Astrocyte (in vitro differentiated cells and primary cell): ENCODE measurements around the gene TSNAXIP1. TPM values are rescaled to one million over a fixed set of nuclear protein-coding genes. Genes with fewer than 3 reads are reported as not detected.

Experiments
- DNase-seq: peaks from one replicate; pipeline ENCODE4 v3.0.0-alpha.2; 2010; ENCODE audit warnings: low read depth
- FAIRE-seq: peaks from 2 replicates; lab custom pipeline; 2011; peaks lifted over from hg19 to GRCh38; lab: Jason Lieb, UNC
- H2AFZ ChIP-seq: 2 replicates; pipeline ENCODE4 v1.6.0; 2012; ENCODE audit warnings: low read depth, low read length, inconsistent platforms
- H3K27ac ChIP-seq: 2 replicates; pipeline ENCODE4 v1.5.1; 2011; ENCODE audit warnings: low read depth, low read length, inconsistent platforms
- H3K27me3 ChIP-seq: 2 replicates; pipeline ENCODE4 v1.6.0; 2011; ENCODE audit warnings: low read length, inconsistent platforms; ENCODE audit not compliant: insufficient read depth
- H3K36me3 ChIP-seq: 2 replicates; pipeline ENCODE4 v1.5.1; 2011; ENCODE audit warnings: low read length, inconsistent platforms; ENCODE audit not compliant: insufficient read depth
- H3K4me1 ChIP-seq: 2 replicates; pipeline ENCODE4 v1.5.1; 2011; ENCODE audit warnings: low read length, inconsistent platforms; ENCODE audit not compliant: insufficient read depth
- H3K4me2 ChIP-seq: 2 replicates; pipeline ENCODE4 v1.6.0; 2012; ENCODE audit warnings: low read length, inconsistent platforms
- H3K4me3 ChIP-seq: 2 replicates; pipeline ENCODE4 v1.5.1; 2011; ENCODE audit warnings: low read depth, mild to moderate bottlenecking, low read length, inconsistent platforms; ENCODE audit not compliant: insufficient read depth
- H3K79me2 ChIP-seq: 2 replicates; pipeline ENCODE4 v1.6.0; 2012; ENCODE audit warnings: mild to moderate bottlenecking, low read length, inconsistent platforms; ENCODE audit not compliant: insufficient read depth
- H3K9ac ChIP-seq: 2 replicates; pipeline ENCODE4 v1.6.0; 2012; ENCODE audit warnings: mild to moderate bottlenecking, low read length, inconsistent platforms
- H3K9me3 ChIP-seq: 2 replicates; pipeline ENCODE4 v1.5.1; 2012; ENCODE audit warnings: low read depth, mild to moderate bottlenecking, low read length, inconsistent platforms; ENCODE audit not compliant: insufficient read depth
- H4K20me1 ChIP-seq: 2 replicates; pipeline ENCODE4 v1.6.0; 2012; ENCODE audit warnings: low read length, inconsistent platforms; ENCODE audit not compliant: insufficient read depth
- H3K27ac Mint-ChIP-seq: one replicate; pipeline ENCODE4 v1.8.0; 2021; ENCODE audit warnings: mild to moderate bottlenecking, mixed read lengths; ENCODE audit not compliant: unreplicated experiment
- H3K27me3 Mint-ChIP-seq: one replicate; pipeline ENCODE4 v1.8.0; 2021; ENCODE audit warnings: low read depth, mixed read lengths; ENCODE audit not compliant: unreplicated experiment
- H3K36me3 Mint-ChIP-seq: one replicate; pipeline ENCODE4 v1.8.0; 2021; ENCODE audit warnings: low read depth, mixed read lengths; ENCODE audit not compliant: unreplicated experiment
- H3K4me1 Mint-ChIP-seq: one replicate; pipeline ENCODE4 v1.8.0; 2021; ENCODE audit warnings: low read depth, mixed read lengths; ENCODE audit not compliant: unreplicated experiment
- H3K4me3 Mint-ChIP-seq: one replicate; pipeline ENCODE4 v1.8.0; 2021; ENCODE audit warnings: mild to moderate bottlenecking, moderate library complexity, mixed read lengths; ENCODE audit not compliant: unreplicated experiment
- H3K9me3 Mint-ChIP-seq: one replicate; pipeline ENCODE4 v1.8.0; 2021; ENCODE audit warnings: mild to moderate bottlenecking, mixed read lengths; ENCODE audit not compliant: unreplicated experiment
- EZH2 ChIP-seq: IDR thresholded peaks from 2 replicates; pipeline ENCODE4 v1.6.1; 2012; ENCODE audit warnings: mild to moderate bottlenecking, low read length, inconsistent platforms; ENCODE audit not compliant: insufficient read depth
- total RNA-seq: library from RNA; stranded (reverse); gene quantifications from 2 replicates; pipeline ENCODE4 v1.2.1, GENCODE V29; 2021
- TF ChIP-seq, protein P1 (sequence below): IDR thresholded peaks from 2 replicates; pipeline ENCODE4 v1.5.1; 2011; ENCODE audit warnings: low read depth, mild to moderate bottlenecking, inconsistent platforms, low read length, moderate library complexity; ENCODE audit not compliant: insufficient read depth

Gene TSNAXIP1
- total RNA-seq, 1 donor from 2014 or later, result 1.5 TPM

DNA sequence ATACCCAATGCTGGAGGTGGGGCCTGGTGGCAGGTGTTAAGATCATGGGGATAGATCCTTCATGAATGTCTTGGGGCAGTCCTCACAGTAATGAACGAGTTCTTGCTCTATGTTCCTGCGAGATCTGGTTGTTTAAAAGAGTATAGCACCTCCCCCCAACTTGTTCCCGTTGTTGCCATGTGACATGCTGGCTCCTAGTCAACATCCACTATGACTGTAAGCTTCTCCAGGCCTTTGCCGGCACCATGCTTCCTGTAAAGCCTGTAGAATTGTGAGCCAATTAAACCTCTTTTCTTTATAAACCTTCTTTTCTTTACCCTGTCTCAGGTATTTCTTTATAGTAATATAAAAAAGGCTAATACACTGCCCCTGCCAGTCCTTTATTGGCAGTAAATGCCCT, 33.6 kb upstream of the TSNAXIP1 start:
- no peak overlapping the region for H2AFZ ChIP-seq
- peaks cover 18% of the 10 kb centered on the region for H3K79me2 ChIP-seq
- no peaks in the 10 kb centered on the region for H3K27me3 Mint-ChIP-seq
- peaks cover 37% of the 10 kb centered on the region for H4K20me1 ChIP-seq
- no peaks in the 10 kb centered on the region for H3K9me3 ChIP-seq
- H3K36me3 ChIP-seq, result no peaks in the 10 kb centered on the region
- H3K9ac ChIP-seq, result no peak overlapping the region
- no peak for TF ChIP-seq EZH2
- TF ChIP-seq, protein P1, sequence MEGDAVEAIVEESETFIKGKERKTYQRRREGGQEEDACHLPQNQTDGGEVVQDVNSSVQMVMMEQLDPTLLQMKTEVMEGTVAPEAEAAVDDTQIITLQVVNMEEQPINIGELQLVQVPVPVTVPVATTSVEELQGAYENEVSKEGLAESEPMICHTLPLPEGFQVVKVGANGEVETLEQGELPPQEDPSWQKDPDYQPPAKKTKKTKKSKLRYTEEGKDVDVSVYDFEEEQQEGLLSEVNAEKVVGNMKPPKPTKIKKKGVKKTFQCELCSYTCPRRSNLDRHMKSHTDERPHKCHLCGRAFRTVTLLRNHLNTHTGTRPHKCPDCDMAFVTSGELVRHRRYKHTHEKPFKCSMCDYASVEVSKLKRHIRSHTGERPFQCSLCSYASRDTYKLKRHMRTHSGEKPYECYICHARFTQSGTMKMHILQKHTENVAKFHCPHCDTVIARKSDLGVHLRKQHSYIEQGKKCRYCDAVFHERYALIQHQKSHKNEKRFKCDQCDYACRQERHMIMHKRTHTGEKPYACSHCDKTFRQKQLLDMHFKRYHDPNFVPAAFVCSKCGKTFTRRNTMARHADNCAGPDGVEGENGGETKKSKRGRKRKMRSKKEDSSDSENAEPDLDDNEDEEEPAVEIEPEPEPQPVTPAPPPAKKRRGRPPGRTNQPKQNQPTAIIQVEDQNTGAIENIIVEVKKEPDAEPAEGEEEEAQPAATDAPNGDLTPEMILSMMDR, result no peak
- no peak for DNase-seq
- H3K9me3 Mint-ChIP-seq, result no peaks in the 10 kb centered on the region
- no peaks in the 10 kb centered on the region for H3K27me3 ChIP-seq
- H3K4me1 ChIP-seq, result peaks cover 7% of the 10 kb centered on the region
- H3K4me3 Mint-ChIP-seq, result no peak overlapping the region
- H3K4me2 ChIP-seq, result no peak overlapping the region
- FAIRE-seq, result no peak
- H3K36me3 Mint-ChIP-seq, result peaks cover 7% of the 10 kb centered on the region
- peaks cover 13% of the 10 kb centered on the region for H3K4me1 Mint-ChIP-seq
- H3K4me3 ChIP-seq, result no peak overlapping the region
- no peak overlapping the region for H3K27ac ChIP-seq
- no peak overlapping the region for H3K27ac Mint-ChIP-seq

DNA sequence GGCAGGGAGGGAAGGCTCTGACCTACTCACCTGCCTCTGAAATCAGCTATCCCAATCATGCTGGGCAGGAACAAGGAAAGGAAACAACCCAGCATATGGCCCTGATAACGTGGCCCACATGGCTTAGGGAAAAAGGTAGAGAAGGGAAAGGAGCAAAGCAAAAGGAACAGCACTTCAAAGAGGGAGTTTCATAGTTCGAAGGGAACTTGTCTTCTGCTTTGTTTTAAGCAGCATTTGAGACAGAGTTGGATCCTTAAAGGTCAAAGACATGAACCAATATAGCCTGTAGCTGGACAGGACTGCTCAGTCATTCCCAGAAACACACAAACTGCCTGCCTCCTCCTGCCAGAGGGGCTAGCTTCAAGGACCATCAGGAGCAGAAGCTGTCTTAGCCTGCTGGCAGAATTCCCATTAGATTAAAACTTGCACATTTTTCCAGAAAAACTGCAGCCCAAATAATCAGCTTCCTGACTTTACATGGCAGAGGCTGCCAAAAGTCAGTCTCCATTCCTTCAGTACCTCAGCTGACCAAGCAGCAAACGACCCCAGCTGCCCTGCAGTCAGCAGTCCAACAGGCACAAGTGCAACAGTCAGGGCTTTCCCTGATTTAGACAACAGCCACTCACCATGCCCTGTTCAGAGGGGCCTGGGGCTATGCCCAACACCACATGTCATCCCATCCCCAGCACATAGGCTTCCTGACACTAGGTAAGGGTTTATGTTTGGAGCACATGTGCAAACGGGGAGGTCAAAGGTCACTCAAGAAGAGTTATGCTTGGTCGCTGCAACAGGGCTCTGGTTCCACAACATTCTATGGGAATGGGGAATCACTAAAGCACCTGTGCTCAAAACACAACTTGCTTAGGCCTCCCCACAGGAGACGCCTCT, 32.9 kb upstream of the TSNAXIP1 start:
- H3K4me2 ChIP-seq, result no peak overlapping the region
- TF ChIP-seq, protein P1, result no peak
- TF ChIP-seq EZH2, result no peak
- peaks cover 18% of the 10 kb centered on the region for H3K79me2 ChIP-seq
- H3K27me3 ChIP-seq, result no peaks in the 10 kb centered on the region
- no peaks in the 10 kb centered on the region for H3K9me3 Mint-ChIP-seq
- no peak overlapping the region for H3K9ac ChIP-seq
- H3K36me3 ChIP-seq, result no peaks in the 10 kb centered on the region
- H3K4me3 Mint-ChIP-seq, result no peak overlapping the region
- no peak for DNase-seq
- no peaks in the 10 kb centered on the region for H3K27me3 Mint-ChIP-seq
- H3K36me3 Mint-ChIP-seq, result peaks cover 7% of the 10 kb centered on the region
- H3K27ac ChIP-seq, result no peak overlapping the region
- peaks cover 13% of the 10 kb centered on the region for H3K4me1 Mint-ChIP-seq
- peaks cover 6% of the 10 kb centered on the region for H3K4me1 ChIP-seq
- H4K20me1 ChIP-seq, result peaks cover 37% of the 10 kb centered on the region
- no peak overlapping the region for H3K27ac Mint-ChIP-seq
- FAIRE-seq, result no peak
- H3K9me3 ChIP-seq, result no peaks in the 10 kb centered on the region
- no peak overlapping the region for H2AFZ ChIP-seq
- no peak overlapping the region for H3K4me3 ChIP-seq

DNA sequence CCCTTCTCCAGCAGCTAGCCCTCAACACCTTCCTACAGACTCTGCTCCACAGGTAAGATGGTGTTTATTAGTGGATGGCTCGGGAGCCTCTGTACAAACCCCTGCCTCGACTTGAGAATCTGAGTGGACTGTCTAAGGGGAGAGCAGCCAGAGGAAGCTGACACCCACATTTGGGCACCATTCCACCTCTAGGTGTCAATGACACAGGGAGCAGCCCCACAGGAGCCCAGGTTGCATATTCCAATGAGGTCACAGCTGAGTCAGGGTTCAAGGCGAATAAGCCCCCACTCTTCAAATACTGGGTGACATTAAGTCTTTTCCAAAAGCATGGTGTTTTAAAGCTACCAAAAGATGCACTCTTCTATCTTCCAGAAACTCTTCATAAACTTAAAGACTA, 32.2 kb upstream of the TSNAXIP1 start:
- H3K36me3 ChIP-seq, result no peaks in the 10 kb centered on the region
- H3K4me3 ChIP-seq, result no peak overlapping the region
- H3K79me2 ChIP-seq, result peaks cover 22% of the 10 kb centered on the region
- peaks cover 42% of the 10 kb centered on the region for H4K20me1 ChIP-seq
- H3K4me2 ChIP-seq, result no peak overlapping the region
- TF ChIP-seq EZH2, result no peak
- TF ChIP-seq, protein P1, result no peak
- H3K9ac ChIP-seq, result no peak overlapping the region
- H3K27me3 Mint-ChIP-seq, result no peaks in the 10 kb centered on the region
- no peak overlapping the region for H3K4me3 Mint-ChIP-seq
- no peak overlapping the region for H3K27ac ChIP-seq
- FAIRE-seq (no peak), DNase-seq (no peak)
- H2AFZ ChIP-seq, result no peak overlapping the region
- no peaks in the 10 kb centered on the region for H3K9me3 ChIP-seq
- H3K27me3 ChIP-seq, result no peaks in the 10 kb centered on the region
- H3K4me1 Mint-ChIP-seq, result peaks cover 13% of the 10 kb centered on the region
- no peak overlapping the region for H3K27ac Mint-ChIP-seq
- H3K9me3 Mint-ChIP-seq, result no peaks in the 10 kb centered on the region
- H3K36me3 Mint-ChIP-seq, result peaks cover 7% of the 10 kb centered on the region
- H3K4me1 ChIP-seq, result peaks cover 6% of the 10 kb centered on the region
